B cell (primary cell): Measurements from ENCODE around the gene IP6K2. TPM values are rescaled to one million over a fixed set of nuclear protein-coding genes. Genes with fewer than 3 reads are reported as not detected.

Experiments
- ATAC-seq: fragments of 200-7000 bp; cut with Tn5 transposase; one replicate; pipeline ENCODE4 v1.10.0; 2021; ENCODE audit warnings: low read depth, mild to moderate bottlenecking, moderate number of reproducible peaks, moderate library complexity
- CTCF ChIA-PET: fragments of 350-600 bp; sonication (Branson Sonifier 250); formaldehyde crosslinking; loops from one replicate; lab custom pipeline; 2021; ENCODE audit warnings: antibody characterized with exemption, inconsistent platforms; lab: Charles Lee
- POLR2A ChIA-PET: fragments of 350-600 bp; sonication (Branson Sonifier 250); formaldehyde crosslinking; loops from one replicate; lab custom pipeline; 2021; ENCODE audit warnings: antibody characterized with exemption; lab: Charles Lee
- DNase-seq: peaks from one replicate; pipeline ENCODE4 v3.0.0; 2013
- H2AFZ ChIP-seq: 2 replicates; pipeline ENCODE4 v1.6.1; 2012; ENCODE audit warnings: mild to moderate bottlenecking, low read depth, low read length; ENCODE audit not compliant: insufficient read depth, poor library complexity, severe bottlenecking
- H3K27ac ChIP-seq, 2 donors: 1 replicate in 1 of 2; 2 replicates in 1 of 2; pipeline ENCODE4 v1.5.1; 2012 to 2013; ENCODE audit warnings: low read length in 2 of 2, mild to moderate bottlenecking in 2 of 2, moderate library complexity in 1 of 2
- H3K27me3 ChIP-seq, 4 experiments: fragments of 200-600 bp in 1 of 4; sonication (generic) in 1 of 4; replicated peaks in 1 of 4; 1 replicate in 2 of 4; 2 replicates in 2 of 4; pipeline versions ENCODE4 v1.6.1 to v1.7.0; 2013 to 2016; ENCODE audit warnings: low read length in 3 of 4, mild to moderate bottlenecking in 2 of 4, mixed read lengths in 1 of 4, moderate library complexity in 1 of 4; ENCODE audit not compliant: insufficient read depth in 4 of 4, control insufficient read depth in 3 of 4; ENCODE audit errors: control extremely low read depth in 1 of 4
- H3K36me3 ChIP-seq, 2 experiments: replicated peaks in 1 of 2; 1 replicate in 1 of 2; 2 replicates in 1 of 2; pipeline versions ENCODE4 v1.6.1 to v1.7.1; 2013; ENCODE audit warnings: low read length in 1 of 2; ENCODE audit not compliant: insufficient read depth in 2 of 2, control insufficient read depth in 1 of 2; ENCODE audit errors: control extremely low read depth in 1 of 2, extremely low read depth in 1 of 2
- H3K4me1 ChIP-seq, 2 donors: fragments of 200-600 bp in 1 of 2; sonication (generic) in 1 of 2; 1 replicate in 1 of 2; 2 replicates in 1 of 2; pipeline versions ENCODE4 v1.5.1 to v1.6.1; 2013 to 2017; ENCODE audit warnings: low read length in 2 of 2; ENCODE audit not compliant: control insufficient read depth in 2 of 2, insufficient read depth in 2 of 2
- H3K4me2 ChIP-seq: replicated peaks from 2 replicates; pipeline ENCODE3; 2012; ENCODE audit warnings: mild to moderate bottlenecking, low read depth, low read length; ENCODE audit not compliant: poor library complexity, severe bottlenecking
- H3K4me3 ChIP-seq, 5 experiments: fragments of 200-600 bp in 1 of 5; sonication (generic) in 1 of 5; 1 replicate in 3 of 5; 2 replicates in 2 of 5; pipeline versions ENCODE4 v1.5.1 to v1.7.0; 2011 to 2016; ENCODE audit warnings: low read length in 4 of 5, mild to moderate bottlenecking in 4 of 5, low read depth in 2 of 5, control low read depth in 1 of 5, moderate library complexity in 1 of 5; ENCODE audit not compliant: insufficient read depth in 1 of 5; ENCODE audit errors: control extremely low read depth in 1 of 5, extremely low read depth in 1 of 5
- H3K79me2 ChIP-seq: fragments of 200-600 bp; sonication (generic); one replicate; pipeline ENCODE4 v1.6.0; 2016; ENCODE audit warnings: low read length; ENCODE audit not compliant: control insufficient read depth, insufficient read depth
- H3K9ac ChIP-seq: fragments of 200-600 bp; sonication (generic); 2 replicates; pipeline ENCODE4 v1.6.1; 2017; ENCODE audit warnings: mild to moderate bottlenecking, low read length, moderate library complexity
- H3K9me3 ChIP-seq, 3 donors: one replicate each; pipeline versions ENCODE4 v1.6.1 to v1.7.1; 2013; ENCODE audit warnings: low read length in 2 of 3; ENCODE audit not compliant: control insufficient read depth in 2 of 3, insufficient read depth in 1 of 3; ENCODE audit errors: control extremely low read depth in 1 of 3
- H4K20me1 ChIP-seq: 2 replicates; pipeline ENCODE4 v1.6.0; 2012; ENCODE audit warnings: mild to moderate bottlenecking, low read length; ENCODE audit not compliant: insufficient read depth, control insufficient read depth, poor library complexity, severe bottlenecking
- H3K27ac Mint-ChIP-seq: one replicate; pipeline ENCODE4 v1.8.0; 2021; ENCODE audit warnings: mixed read lengths
- H3K27me3 Mint-ChIP-seq: one replicate; pipeline ENCODE4 v1.8.0; 2021; ENCODE audit warnings: mixed read lengths
- H3K4me1 Mint-ChIP-seq: one replicate; pipeline ENCODE4 v1.8.0; 2021; ENCODE audit warnings: mixed read lengths
- H3K4me3 Mint-ChIP-seq: one replicate; pipeline ENCODE4 v1.8.0; 2021; ENCODE audit warnings: mixed read lengths
- H3K9me3 Mint-ChIP-seq: one replicate; pipeline ENCODE4 v1.8.0; 2022; ENCODE audit warnings: mixed read lengths; ENCODE audit not compliant: insufficient read depth
- CTCF ChIP-seq: fragments of 200-600 bp; IDR thresholded peaks from one replicate; pipeline ENCODE4 v1.8.0; 2022; ENCODE audit warnings: antibody characterized with exemption, mild to moderate bottlenecking
- EZH2 ChIP-seq: IDR thresholded peaks from 2 replicates; pipeline ENCODE4 v1.6.1; 2012; ENCODE audit warnings: borderline replicate concordance, low read depth, mild to moderate bottlenecking, moderate library complexity, low read length; ENCODE audit not compliant: insufficient read depth, poor library complexity, severe bottlenecking
- WGBS: methylation state at CpG from one replicate; pipeline ENCODE4 v1.1.5; 2013; ENCODE audit warnings: missing lambda C conversion rate; ENCODE audit not compliant: insufficient coverage; 5-methylcytosine and 5-hydroxymethylcytosine counted together
- intact Hi-C: fragments of 100-400 bp; cut with micrococcal nuclease; formaldehyde crosslinking; loops from one replicate; pipeline ENCODE4 v1.10.0; 2022
- polyA plus RNA-seq: library from polyadenylated mRNA; depleted of rRNA; stranded (reverse); fragments of >200 nt; gene quantifications from 2 replicates; pipeline ENCODE4 v1.2.3, GENCODE V29; 2012
- total RNA-seq, 2 donors: library from RNA; stranded (reverse); fragments of 120-200 nt in 1 of 2; gene quantifications; 1 replicate in 1 of 2; 2 replicates in 1 of 2; pipeline versions ENCODE4 v1.2.3 to v1.2.4, GENCODE V29; 2013 to 2022

IP6K2 gene
- total and polyA plus RNA-seq, 2 donors (not counting 1 experiment from before 2014, with no cell fraction given) = 132 to 140 TPM

DNA sequence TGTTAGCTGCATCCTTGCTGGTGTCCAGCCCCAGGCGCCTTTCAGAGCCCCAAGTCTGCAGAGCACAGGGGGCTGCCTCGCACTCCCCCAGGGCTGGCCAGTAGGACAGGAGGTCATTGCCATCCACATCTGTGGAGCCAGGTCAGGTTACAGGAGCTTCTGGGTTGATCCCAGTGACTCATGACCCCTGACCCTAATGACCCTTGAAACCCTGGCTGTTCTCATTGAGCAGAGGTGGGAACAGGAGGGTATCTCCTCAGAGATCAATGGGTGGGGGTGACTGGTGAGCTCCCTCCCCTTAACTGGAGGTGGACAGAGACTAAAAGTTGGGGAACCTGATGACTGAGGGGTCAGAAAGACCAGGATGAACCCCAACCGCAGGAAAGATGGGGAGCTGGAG, 75.6 kb downstream of the IP6K2 start:
- Histone ChIP-seq H3K4me3 (no peak overlapping the region), H3K4me2 (no peak overlapping the region), H4K20me1 (no peaks in the 10 kb centered on the region), H3K27ac (no peak overlapping the region), H2AFZ (no peak overlapping the region), H3K9me3 (no peaks in the 10 kb centered on the region), H3K36me3 (no peaks in the 10 kb centered on the region), H3K9ac (no peak overlapping the region), H3K4me1 (peaks cover 0 to 3% of the 10 kb centered on the region in 2 donors), H3K79me2 (no peaks in the 10 kb centered on the region), H3K27me3 (peaks cover 0 to 11% (median 0%) of the 10 kb centered on the region in 4 experiments)
- no peak for DNase-seq
- H3K4me3 Mint-ChIP-seq = no peak overlapping the region
- no peaks in the 10 kb centered on the region for H3K4me1 Mint-ChIP-seq
- intact Hi-C loops = no loop called here
- H3K9me3 Mint-ChIP-seq = no peaks in the 10 kb centered on the region
- ChIA-PET POLR2A (no interaction called here), CTCF (interaction anchor here (1.2 kb wide), 1 partner anchor 15 kb away, joined by 3 read pairs; no protein-coding TSS in a partner anchor)
- WGBS = 97% methylated on average over 3 of the region's 3 CpGs
- TF ChIP-seq EZH2 (no peak), CTCF (no peak)
- no peak for ATAC-seq
- H3K27ac Mint-ChIP-seq = no peak overlapping the region
- H3K27me3 Mint-ChIP-seq = no peaks in the 10 kb centered on the region

- no peak overlapping the region for H3K4me2 ChIP-seq
- no peak overlapping the region for H3K27ac Mint-ChIP-seq
Observed at GRCh38 chr3:48639944-48640606, 76.9 kb downstream of the IP6K2 start.

More at GRCh38 chr3:48639944-48640606, 76.9 kb downstream of the IP6K2 start:
- H3K9me3 ChIP-seq = no peaks in the 10 kb centered on the region
- ChIA-PET POLR2A (no interaction called here), CTCF (no interaction called here)
- no peaks in the 10 kb centered on the region for H3K79me2 ChIP-seq
- WGBS = 94% methylated on average over 38 of the region's 38 CpGs
- no peak for ATAC-seq
- no peaks in the 10 kb centered on the region for H3K36me3 ChIP-seq
- intact Hi-C loops = no loop called here
- peaks cover 6 to 11% of the 10 kb centered on the region in 2 donors for H3K4me1 ChIP-seq
- H3K27me3 ChIP-seq = peaks cover 0 to 11% (median 0%) of the 10 kb centered on the region in 4 experiments
- H3K27ac ChIP-seq = no peak overlapping the region
- Mint-ChIP-seq H3K4me3 (no peak overlapping the region), H3K27me3 (no peaks in the 10 kb centered on the region), H3K4me1 (peaks cover 7% of the 10 kb centered on the region), H3K9me3 (no peaks in the 10 kb centered on the region)
- no peak for DNase-seq
- no peak overlapping the region for H3K4me3 ChIP-seq
- no peaks in the 10 kb centered on the region for H4K20me1 ChIP-seq
- H3K9ac ChIP-seq = no peak overlapping the region
- H2AFZ ChIP-seq = no peak overlapping the region
- TF ChIP-seq EZH2 (no peak), CTCF (no peak)
